HG03558 (cell line): ENCODE results near the gene PLD1.
"Not testable (repeated sequence)": the region's sequence is repeated elsewhere in the genome, so short reads cannot be mapped to it uniquely, and the experiment has no call there.

Experiments
- ATAC-seq: cut with Tn5 transposase; IDR thresholded peaks from one replicate; pipeline ENCODE4 v1.9.1; 2021; ENCODE audit warnings: moderate number of reproducible peaks; ENCODE audit not compliant: unreplicated experiment; ENCODE audit errors: extremely low read depth

PLD1 gene

DNA sequence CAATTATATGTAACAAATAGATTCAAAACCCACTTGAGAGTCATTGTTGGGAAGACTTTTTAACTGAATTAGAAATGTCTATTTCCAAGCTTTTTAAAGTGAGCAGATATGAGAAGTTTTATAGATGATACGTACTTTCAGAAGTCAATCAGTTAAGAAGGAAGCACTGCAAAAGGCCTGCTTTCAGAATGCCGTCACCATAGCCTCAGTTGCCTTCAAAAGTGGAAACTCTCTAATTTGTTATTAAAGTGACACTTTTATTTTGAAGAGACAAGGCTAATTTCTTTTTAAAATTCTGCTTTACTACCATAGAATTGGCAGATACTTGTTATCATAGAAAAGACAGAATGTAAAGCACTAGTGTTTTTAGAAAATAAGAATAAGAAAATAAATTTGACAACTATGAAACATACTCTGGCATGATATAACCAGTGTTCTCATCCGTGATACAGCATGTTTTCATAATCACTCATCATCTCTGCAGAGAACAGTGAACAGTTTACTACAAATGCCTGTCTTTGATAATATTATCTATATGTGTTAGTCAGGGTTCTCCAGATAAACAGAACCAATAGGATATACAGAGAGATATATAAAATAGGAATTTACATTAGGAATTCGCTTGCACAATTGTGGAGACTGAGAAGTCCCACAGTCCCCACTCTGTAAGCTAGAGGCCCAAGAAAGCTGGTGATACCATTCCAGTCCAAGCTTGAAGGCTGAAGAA, 7.0 kb upstream of the PLD1 start:
- no peak for ATAC-seq

DNA sequence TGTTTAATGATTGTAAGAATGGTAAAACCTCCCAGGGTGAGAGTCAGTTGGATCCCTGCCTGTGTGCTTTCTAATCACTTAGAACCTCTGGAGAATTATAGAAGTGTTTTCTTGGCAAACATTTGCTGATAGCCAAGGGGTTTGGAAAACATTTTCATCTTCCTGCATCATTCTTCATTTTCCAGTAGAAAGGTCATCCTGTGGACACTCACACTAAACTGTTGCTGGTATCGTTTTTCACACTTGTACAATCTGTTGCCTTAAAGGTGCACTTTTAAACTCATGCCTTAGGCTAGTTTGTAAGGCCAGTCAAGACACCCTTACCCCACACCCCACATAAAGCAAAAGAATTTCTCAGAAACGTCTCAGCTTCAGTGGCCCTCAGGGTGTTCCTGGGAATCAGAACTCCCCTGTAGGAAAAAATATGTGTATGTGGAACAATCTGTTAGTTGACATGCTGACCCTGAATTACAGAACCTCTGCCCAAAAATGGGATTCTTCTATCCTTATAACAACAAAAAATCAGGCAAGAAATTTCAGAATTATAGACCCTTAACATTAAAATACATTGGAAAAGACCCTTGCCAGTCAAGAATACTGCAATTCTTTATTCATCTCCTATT, 5.8 kb upstream of the PLD1 start:
- ATAC-seq, result no peak

DNA sequence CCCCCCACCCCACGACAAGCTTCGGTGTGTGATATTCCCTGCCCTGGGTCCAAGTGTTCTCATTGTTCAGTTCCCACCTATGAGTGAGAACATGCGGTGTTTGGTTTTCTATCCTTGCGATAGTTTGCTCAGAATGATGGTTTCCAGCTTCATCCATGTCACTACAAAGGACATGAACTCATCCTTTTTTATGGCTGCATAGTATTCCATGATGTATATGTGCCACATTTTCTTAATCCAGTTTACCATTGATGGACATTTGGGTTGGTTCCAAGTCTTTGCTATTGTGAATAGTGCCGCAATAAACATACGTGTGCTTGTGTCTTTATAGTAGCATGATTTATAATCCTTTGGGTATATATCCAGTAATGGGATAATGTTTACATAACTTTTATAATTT, 4.4 kb upstream of the PLD1 start:
- not testable (repeated sequence) for ATAC-seq

DNA sequence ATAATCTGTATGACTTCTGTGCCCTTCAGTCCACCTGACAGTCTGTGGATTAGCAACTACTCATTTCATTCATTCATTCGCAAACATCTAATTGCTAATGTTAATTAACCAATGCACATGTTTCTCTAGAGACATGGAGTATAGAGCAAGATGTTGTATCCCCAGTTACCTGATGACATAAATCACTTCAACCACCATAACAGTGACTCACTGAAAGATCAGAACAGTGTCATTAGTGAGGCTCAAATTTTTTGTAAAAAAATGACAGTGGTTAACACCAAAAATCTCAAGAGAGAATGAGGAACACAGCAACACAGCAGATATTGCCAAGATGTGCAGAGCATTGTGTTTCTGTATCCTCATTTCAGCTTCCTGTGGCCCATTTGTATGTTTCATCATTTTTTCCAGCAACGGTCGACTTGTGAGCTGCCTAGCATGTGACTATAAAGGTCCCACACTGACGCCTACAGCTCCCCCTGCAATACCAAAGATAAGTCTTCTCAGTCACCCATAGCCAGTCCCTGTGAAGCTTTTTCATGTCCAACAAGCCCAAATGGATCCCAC, 3.7 kb upstream of the PLD1 start:
- no peak for ATAC-seq

DNA sequence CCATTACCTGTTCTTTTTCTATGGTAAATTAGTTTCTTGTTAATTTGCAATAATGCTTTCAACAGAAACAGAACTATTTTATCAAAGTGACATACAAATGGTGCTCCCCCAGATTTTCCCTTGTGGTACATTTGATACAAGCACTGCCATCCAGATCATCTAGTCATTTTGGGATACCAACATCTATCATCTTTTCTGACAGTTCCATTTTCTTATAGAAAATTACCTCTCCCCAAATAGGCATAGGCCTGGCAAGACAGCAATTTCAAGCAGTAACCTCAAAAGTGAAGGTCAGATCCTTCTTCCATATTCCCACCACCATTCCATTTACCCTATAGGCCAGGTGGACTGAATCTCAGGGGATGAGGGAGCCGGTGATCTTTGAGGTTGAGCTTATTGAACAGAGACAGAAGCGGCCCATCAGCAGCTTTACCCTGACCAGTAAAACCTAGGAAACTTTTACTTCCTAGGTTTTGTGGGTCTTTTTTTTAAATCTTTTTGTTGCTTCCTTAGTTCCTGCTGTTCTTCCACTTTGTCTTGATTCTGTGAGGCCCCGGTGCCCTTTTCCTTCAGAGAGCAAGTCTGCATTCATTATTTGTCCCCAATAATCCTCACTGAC, 3.1 kb upstream of the PLD1 start:
- no peak for ATAC-seq

DNA sequence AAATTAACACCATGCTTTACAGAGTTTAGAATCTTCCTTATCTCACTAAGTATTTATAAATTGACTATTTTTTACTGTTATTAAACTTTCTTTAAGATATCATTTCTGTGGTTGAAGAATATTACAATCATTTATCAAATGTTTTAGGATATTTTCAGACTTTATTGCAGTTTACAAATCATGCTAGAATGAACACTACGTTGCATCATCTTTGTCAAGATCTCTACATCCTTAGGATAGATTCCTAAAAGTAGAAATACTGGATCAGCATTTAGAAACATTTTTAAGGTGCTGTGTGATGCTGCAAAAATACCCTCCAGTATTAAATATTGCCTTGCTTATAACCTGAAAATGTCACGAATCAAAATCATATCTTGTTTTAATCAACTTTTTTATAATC, 2.5 kb upstream of the PLD1 start:
- no peak for ATAC-seq

DNA sequence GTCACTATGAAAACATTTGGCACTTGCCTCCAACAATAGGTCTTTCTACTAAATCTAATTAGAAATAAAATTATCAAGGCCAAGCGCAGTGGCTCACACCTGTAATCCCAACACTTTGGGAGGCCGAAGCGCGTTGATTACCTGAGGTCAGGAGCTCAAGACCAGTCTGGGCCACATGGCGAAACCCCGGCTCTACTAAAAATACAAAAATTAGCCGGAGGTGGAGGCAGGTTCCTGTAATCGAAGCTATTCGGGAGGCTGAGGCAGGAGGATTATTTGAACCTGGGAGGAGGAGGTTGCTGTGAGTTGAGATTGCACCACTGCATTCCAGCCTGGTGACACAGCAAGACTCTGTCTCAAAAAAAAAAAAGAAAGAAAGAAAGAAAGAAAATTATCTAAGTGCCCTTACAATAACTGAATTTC, 1.6 kb upstream of the PLD1 start:
- no peak for ATAC-seq

DNA sequence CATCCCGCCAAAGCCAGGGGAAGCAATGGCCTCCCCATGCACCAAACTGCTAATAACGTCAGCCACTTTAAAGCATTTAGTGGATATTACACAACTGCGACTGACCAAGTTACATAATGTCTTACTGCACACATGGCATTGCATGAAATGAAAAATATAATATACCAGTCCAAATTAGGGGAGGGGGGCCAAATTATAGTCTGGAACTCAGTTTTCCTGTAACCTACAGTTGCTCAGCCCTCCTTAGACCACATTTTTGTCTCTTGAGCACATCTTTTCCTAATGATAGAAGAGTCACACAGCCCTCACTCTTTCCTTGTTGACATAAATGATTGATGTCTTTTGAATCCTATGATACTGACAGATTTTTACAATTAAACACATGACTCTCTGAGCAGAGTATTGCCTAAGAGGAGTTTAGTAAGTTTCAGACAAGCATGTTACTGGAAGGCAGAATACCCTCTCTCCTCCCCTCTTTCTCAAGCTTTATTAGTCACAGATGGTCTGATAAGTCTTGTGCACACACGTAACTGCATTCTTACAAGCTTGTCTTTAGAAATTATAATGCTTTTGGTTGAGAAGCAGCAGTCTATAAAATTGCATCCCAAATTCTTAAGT, 1.1 kb upstream of the PLD1 start:
- no peak for ATAC-seq

DNA sequence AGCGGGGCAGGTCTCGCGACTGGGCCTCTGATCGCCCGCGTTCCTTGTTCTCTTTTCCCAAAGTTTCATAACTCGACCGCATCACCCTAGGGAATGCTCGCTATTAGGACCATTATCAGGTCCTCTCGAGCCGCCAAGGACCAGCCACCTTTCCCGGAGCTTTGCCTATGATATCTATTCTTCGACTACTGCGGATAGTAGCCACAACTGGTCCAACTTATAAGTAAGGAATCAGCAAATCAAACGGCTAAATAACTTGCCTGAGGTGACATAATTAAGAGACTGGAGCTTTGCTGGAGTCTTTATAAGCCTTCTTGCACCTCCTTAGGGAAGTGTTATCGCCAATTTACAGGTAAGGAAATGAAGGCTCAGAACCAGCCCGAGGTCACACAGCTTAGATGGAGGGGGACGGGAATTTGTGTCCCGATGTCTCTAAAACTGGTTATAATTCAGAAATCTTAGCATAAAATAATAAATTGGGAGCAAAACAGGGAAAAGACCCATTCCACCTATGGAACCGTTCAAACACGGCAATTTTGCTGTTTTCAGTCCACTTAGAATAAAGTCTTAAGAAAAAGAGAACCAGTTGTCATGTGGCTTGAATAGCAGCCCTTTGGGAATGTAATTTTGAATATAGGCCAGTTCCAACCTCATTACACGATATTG, 479 bp upstream of the PLD1 start:
- no peak for ATAC-seq

DNA sequence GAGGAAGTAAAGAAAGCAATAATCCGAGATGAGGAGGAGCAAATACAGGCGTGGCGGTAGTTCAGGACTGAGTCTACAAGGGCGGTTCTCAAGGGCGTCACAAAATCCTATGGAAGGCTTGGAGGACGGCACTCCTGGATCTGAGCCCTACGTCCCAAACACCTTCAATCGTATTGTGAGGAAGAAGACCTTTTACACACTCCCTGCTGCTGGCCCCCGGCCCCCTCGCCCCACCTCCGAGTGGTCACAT, 747 bp downstream of the PLD1 start:
- no peak for ATAC-seq

DNA sequence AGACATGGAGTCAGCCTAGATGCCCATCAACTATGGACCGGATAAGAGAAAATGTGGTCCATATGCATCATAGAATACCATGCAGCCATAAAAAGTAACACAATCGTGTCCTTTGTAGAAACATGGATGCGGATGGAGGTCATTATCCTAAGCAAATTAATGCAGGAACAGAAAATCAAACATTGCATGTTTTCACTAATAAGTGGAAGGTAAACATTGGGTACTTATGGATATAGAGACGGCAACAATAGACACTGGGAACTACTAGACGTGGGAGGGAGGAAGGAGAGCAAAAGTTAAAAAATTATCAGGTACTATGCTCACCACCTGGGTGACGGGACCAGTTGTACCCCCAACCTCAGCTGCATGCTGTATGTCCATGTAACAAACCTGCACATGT, 2.5 kb downstream of the PLD1 start:
- ATAC-seq, result no peak

DNA sequence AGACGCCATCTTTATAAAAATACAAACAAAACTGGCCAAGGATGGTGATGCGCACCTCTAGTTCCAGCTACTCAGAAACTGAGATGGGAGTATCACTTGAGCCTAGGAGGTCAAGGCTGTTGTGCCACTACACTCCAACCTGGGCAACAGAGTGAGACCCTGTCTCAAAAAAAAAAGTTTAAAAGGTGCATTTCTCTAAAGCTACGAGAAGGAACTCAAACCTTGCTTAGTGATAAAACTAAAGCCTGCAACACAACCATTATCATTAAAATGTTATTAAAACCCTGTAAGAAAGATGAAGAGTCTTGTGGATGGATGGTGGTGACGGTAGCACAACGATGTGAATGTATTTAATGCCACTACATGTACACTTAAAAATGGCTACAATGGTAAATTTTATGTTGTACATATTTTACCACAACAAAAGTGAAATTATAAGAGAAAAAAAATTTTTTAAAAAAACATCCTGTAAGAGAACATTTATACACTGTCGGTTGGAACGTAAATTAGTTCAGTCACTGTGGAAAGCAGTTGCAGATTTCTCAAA, 3.1 kb downstream of the PLD1 start:
- no peak for ATAC-seq

DNA sequence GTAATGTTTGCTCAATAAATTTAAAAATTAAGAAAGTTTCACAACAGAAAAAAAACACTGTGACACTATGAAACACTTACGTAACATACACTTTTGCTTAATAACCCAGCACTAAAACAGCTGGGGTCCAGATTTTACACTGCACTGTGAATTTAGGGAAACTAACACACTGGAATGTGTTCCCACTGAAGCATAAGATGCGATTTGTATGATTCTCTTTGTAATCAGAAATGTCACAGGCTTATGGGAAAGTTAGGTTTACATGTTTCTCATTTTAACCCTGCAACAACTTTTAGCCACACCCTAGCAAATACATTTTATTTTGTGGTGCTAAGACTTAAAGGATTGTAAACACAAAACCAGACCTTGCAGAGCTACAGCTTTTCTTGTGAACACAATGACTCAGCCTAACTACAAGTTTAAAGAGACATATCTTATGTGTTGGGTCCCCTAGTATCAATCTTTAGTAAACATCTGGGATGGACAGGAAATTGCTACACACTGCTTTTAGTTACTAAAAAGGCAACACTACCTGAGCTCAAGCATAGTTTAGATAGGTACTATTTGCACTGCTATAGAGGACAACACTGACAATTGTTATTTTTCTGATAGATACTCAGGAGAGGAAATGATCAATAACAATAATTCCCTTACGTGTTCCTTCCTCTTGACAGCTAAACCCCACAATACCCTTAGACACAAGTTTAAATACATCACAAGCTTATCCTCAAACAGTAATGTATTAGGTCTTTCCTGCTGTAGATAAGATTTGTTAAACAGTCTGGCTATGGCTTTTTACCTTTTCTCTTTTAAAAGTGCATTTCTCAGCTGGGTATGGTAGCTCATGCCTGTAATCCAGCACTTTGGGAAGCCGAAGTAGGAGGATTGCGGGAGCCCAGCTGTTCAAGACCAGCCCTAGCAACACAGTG, 3.8 kb downstream of the PLD1 start:
- ATAC-seq, result no peak

DNA sequence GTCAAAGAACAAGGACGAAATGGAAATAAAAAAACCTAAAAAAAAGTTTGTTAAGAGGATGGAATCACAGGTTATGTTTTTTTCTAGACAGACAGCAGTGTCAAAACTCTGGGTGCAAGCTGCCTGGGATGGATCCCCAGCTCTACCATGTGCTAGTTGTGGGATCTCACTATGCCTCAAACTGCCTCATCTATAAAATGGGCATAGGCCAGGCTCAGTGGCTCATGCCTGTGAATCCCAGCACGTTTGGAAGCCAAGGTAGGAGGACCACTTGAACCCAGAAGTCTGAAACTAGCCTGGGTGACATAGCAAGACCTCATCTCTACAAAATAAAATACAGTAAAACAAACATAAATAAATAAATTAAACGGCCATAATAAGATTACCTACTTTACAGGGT, 4.6 kb downstream of the PLD1 start:
- ATAC-seq, result no peak

DNA sequence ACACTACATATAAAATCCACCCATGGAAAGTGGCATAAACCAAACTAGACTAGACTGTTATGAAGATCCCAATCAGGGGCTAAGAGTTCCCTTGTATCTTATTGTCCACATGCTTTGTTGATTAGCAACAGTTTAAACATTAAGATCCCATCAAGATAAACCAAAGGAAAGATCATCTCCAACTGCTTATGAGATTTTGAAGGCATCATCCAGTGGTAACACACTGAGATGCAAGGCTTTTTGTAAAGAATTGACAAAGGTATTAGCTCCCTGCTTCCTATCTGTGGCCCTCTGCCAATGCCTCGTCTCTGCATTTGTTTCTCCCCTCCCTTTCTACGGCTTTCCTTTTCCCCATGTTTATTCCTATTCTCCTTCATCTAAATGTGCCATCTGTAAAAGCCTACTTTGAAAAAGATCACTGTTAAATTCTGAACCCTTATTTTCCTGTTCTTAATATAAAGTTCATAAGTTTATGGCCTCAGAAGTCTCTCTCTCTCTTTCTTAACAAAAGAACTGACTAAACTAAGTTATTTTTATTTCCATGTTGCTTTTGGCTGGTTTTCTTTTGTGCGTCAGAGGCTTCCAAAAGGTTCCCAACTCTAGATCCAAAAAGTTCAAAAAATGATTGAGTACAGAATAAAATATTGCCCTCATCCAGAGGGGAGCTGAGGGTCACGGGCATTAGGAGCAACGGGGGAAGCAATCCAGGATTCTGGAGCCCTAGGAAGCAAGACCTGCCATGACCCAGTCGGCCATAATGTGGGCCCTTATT, 5.5 kb downstream of the PLD1 start:
- ATAC-seq, result no peak

DNA sequence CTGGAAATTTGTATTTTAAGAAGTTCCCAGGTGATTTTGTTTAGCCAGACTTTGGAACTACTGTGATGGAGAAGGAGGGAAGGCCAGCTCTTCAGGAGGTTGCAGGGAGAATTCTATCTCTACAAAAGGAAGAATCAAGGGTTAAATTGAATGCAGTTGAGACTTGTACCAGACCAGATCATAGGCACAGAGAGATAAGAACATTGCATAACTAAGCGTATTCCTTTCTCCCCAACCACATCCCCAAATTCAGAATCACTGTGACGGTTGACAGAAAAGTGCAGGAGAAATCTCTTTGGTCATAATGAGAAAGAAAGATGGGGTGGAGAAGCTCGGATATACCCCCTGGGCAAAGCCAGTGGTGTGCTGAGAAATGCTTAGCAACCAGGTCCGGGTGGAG, 7.2 kb downstream of the PLD1 start:
- ATAC-seq, result no peak

DNA sequence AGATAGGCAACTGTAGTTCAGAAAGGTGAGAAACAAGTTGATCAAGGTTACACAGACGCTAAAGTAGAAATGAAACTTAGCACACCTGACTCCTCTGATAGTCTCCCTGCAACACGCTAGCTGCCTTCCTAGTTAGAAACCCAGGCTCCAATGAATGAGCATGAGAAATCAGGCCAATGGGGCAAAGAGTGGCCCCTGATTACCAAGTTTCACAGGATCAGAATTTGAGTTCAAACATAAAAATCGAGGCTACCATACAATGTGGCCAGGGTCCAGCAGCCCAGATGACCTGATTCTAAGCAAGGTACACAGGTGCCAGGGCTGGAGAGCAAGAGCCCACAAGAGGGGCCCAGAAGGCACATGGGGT, 7.7 kb downstream of the PLD1 start:
- no peak for ATAC-seq

DNA sequence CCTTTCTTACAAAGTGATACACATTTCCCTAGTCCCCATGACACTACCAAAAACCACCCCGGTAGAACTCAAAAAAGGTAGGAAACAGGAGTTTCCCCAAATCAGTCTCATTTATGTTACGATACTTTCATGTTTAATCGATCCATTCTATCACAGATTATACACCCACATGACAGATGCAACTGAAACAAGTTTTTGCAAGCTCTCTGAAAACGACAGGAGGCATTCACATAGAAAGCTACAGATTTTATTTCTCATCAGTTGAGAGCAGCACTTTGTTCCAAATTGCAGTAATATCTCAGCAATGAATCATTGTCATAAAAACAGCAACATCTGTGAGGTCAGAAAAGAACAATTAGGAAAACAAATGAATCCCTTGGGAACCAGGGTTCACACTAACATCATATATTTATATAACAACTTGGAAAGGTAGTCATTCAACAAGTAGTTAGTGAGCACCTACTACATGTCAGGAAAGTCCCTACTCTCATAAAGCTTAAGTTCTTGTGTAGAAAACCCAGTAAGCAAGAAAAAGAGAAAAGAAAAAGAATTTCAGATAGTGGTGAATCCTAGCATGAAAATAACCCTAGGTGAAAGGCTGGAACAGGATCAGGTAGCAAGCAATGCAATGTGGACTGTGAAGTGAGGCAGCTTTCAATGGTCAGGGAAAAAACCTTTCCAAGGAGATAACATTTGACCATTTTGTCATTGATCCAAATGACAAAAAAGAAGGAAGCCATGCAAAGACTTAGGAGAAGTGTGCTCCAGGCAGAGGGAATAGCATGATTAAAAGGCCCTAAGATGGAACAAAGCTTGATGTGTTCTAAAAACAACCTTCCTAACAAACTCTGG, 8.3 kb downstream of the PLD1 start:
- no peak for ATAC-seq
